ENCODE results near the gene HS6ST3.

HS6ST3 gene

GRCh38 chr13:96844616-96845015, 754.7 kb downstream of the HS6ST3 start:
- H3K9me2 ChIP-seq (ENCODE audit: low read depth, low read length) = no peaks in the 10 kb centered on the region
- H3K4me2 ChIP-seq (ENCODE audit: low read length) = no peak overlapping the region
- H4K20me1 ChIP-seq (ENCODE audit: insufficient read depth, low read length) = no peaks in the 10 kb centered on the region
- no peak overlapping the region for H3K9ac ChIP-seq (ENCODE audit: low read length)
- no peaks in the 10 kb centered on the region for H3K9me3 ChIP-seq (ENCODE audit: low read length)
- no peaks in the 10 kb centered on the region for H3K79me2 ChIP-seq (ENCODE audit: insufficient read depth, low read length)
- H3K4me3 ChIP-seq (ENCODE audit: low read depth, low read length, poor library complexity, severe bottlenecking) = no peak overlapping the region
- no peak overlapping the region for H2AFZ ChIP-seq (ENCODE audit: low read length)
- TF ChIP-seq CTCF (IDR thresholded peaks at IDR 0.05; ENCODE audit: low read length) (no peak), EZH2 (IDR thresholded peaks at IDR 0.05; ENCODE audit: borderline replicate concordance, low read length) (no peak)
- H3K4me1 ChIP-seq (ENCODE audit: insufficient read depth, low read length, severe bottlenecking) = no peaks in the 10 kb centered on the region
- H3K27ac ChIP-seq (ENCODE audit: low read depth, low read length, poor library complexity, severe bottlenecking) = no peak overlapping the region
- no peaks in the 10 kb centered on the region for H3K36me3 ChIP-seq (ENCODE audit: insufficient read depth, low read length)
- H3K27me3 ChIP-seq (ENCODE audit: insufficient read depth, low read length) = no peaks in the 10 kb centered on the region
- no peaks in the 10 kb centered on the region for H3F3A ChIP-seq (ENCODE audit: insufficient read depth, low read length)

- no peaks in the 10 kb centered on the region for H3F3A ChIP-seq (ENCODE audit: insufficient read depth, low read length)
- H3K27ac ChIP-seq (ENCODE audit: low read depth, low read length, poor library complexity, severe bottlenecking) = no peak overlapping the region
- no peaks in the 10 kb centered on the region for H3K36me3 ChIP-seq (ENCODE audit: insufficient read depth, low read length)
These were observed 758.4 kb downstream of the HS6ST3 start for GRCh38 chr13:96848286-96848685.

GRCh38 chr13:96849091-96849490, 759.2 kb downstream of the HS6ST3 start:
- no peaks in the 10 kb centered on the region for H3K9me3 ChIP-seq (ENCODE audit: low read length)
- TF ChIP-seq CTCF (IDR thresholded peaks at IDR 0.05; ENCODE audit: low read length) = no peak
- TF ChIP-seq EZH2 (IDR thresholded peaks at IDR 0.05; ENCODE audit: borderline replicate concordance, low read length) = no peak
- no peaks in the 10 kb centered on the region for H3F3A ChIP-seq (ENCODE audit: insufficient read depth, low read length)
- no peaks in the 10 kb centered on the region for H3K4me1 ChIP-seq (ENCODE audit: insufficient read depth, low read length, severe bottlenecking)
- no peaks in the 10 kb centered on the region for H3K36me3 ChIP-seq (ENCODE audit: insufficient read depth, low read length)
- H3K4me2 ChIP-seq (ENCODE audit: low read length) = no peak overlapping the region
- no peak overlapping the region for H3K4me3 ChIP-seq (ENCODE audit: low read depth, low read length, poor library complexity, severe bottlenecking)
- no peaks in the 10 kb centered on the region for H4K20me1 ChIP-seq (ENCODE audit: insufficient read depth, low read length)
- no peaks in the 10 kb centered on the region for H3K9me2 ChIP-seq (ENCODE audit: low read depth, low read length)
- H3K27me3 ChIP-seq (ENCODE audit: insufficient read depth, low read length) = no peaks in the 10 kb centered on the region
- H3K79me2 ChIP-seq (ENCODE audit: insufficient read depth, low read length) = no peaks in the 10 kb centered on the region
- no peak overlapping the region for H3K9ac ChIP-seq (ENCODE audit: low read length)
- no peak overlapping the region for H3K27ac ChIP-seq (ENCODE audit: low read depth, low read length, poor library complexity, severe bottlenecking)
- no peak overlapping the region for H2AFZ ChIP-seq (ENCODE audit: low read length)

More at GRCh38 chr13:96848286-96848685, 758.4 kb downstream of the HS6ST3 start:
- Histone ChIP-seq H3K4me3 (ENCODE audit: low read depth, low read length, poor library complexity, severe bottlenecking) (no peak overlapping the region), H4K20me1 (ENCODE audit: insufficient read depth, low read length) (no peaks in the 10 kb centered on the region), H3K9me2 (ENCODE audit: low read depth, low read length) (no peaks in the 10 kb centered on the region), H3K9me3 (ENCODE audit: low read length) (no peaks in the 10 kb centered on the region), H3K4me2 (ENCODE audit: low read length) (no peak overlapping the region), H3K4me1 (ENCODE audit: insufficient read depth, low read length, severe bottlenecking) (no peaks in the 10 kb centered on the region), H3K27me3 (ENCODE audit: insufficient read depth, low read length) (no peaks in the 10 kb centered on the region), H3K79me2 (ENCODE audit: insufficient read depth, low read length) (no peaks in the 10 kb centered on the region), H3K9ac (ENCODE audit: low read length) (no peak overlapping the region), H2AFZ (ENCODE audit: low read length) (no peak overlapping the region)
- no peak for TF ChIP-seq CTCF (IDR thresholded peaks at IDR 0.05; ENCODE audit: low read length)
- no peak for TF ChIP-seq EZH2 (IDR thresholded peaks at IDR 0.05; ENCODE audit: borderline replicate concordance, low read length)

Data from OCI-LY1 (cell line).